GM18508 (cell line): ENCODE measurements around the gene TRMT2A.

Experiments
- ATAC-seq: cut with Tn5 transposase; IDR thresholded peaks from one replicate; pipeline ENCODE4 v1.9.1; 2021; ENCODE audit warnings: moderate number of reproducible peaks; ENCODE audit not compliant: insufficient read depth, unreplicated experiment

TRMT2A gene

GRCh38 chr22:20149257-20150250 is 32.5 kb upstream of the TRMT2A start:
- no peak for ATAC-seq

- no peak for ATAC-seq
These were observed 31.4 kb upstream of the TRMT2A start for GRCh38 chr22:20148414-20148813.

DNA sequence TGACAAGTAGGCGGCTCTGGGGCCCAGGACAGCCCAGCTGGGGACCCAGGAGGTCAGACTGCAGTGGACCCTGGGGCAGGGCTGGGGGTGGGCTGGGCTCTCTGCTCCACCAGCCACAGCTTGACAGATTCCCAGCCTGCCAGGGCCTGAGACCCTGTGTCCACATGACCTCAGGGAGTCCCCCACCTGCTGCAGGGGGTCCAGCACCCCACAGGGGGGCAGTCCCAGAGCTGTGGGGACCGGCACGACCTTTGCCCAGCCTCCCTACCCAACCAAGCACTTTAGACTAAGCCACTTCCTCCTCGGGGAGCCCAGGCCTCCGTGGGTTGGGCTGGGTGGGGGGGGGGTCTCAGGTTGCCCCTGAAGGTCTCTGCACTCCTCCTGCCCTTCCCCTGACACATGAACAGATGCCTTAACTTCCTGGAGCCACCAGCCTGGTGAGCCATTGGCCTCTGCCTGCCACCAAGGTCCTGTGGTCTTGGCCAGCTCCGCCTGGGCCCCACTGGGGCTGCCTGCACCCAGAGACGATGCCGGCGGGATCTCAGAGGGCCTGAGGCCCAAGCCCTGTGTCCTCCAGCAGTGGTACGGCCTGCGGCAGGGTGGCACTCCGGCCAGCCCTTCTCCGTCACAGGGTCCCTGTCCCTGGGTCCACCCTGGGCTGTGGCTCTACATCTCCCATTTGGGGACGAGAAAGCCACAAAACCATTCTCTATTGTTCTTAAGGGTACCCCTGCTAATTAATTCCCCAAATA is 30.4 kb upstream of the TRMT2A start:
- ATAC-seq = no peak

DNA sequence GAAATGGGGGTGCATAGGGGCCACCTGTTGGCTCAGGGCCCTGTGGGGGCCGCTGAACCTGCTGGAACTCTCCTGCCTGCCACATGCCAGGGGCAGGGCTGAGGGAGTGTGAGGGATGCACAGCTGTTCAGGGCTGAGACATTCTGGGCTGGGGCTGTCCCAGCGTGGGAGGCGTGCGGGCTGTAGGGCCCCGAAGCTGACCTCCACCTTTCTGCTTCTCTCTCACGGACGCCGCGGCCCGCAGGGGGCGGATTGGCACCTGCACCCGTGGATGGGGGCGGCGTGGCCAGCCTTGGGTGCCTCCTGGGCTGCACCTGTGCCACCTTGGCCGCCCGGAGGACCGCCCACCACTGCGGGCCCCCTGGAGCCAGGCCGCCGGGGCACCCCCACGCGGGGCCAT is 29.8 kb upstream of the TRMT2A start:
- no peak for ATAC-seq

DNA sequence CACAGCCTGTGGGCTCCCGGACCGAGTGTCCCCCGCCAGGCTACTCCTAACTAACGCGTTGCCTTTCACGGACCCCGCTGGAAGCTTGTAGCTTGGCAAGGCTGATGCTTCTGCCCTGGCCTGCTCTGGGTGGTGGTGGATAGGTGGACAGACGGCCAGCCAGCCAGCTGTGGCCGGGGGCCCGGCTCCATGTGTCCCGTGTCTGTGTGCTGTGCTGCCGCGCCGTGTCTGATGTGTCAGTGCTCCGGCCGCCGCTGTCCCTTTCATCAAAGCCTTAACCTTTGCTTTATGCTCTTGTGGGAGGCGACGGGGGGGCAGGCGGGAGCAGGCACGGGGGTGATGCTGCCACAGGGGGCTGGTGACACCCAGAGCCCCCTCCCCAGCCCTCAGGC is 28.8 kb upstream of the TRMT2A start:
- ATAC-seq = no peak

DNA sequence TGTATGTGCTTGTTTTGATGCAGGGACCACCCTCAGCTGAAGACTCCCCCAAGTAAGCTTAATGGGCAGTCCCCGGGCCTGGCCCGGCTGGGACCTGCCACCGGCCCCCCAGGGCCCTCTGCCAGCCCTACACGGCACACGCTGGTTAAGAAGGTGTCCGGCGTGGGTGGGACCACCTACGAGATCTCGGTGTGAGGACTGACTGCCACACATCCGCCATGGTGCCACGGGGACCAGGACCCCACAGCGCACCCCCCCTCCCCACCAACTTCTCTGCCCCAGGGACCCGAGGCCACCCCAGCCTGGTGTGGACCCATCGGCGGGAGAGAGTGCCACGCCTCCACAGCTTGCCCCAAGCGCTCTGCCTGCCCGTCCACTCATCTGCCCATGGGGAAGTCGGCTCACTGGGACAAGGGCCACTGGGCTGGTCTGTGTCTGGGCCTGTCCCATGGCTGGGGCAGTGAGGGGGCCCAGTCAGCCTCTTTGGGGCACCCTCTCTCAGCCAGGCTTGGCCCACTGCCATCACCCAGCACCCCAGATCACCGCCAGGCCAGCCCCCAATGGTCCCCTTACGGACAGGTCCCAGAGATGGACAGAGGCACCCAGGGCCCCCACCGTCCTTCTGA is 28.3 kb upstream of the TRMT2A start:
- no peak for ATAC-seq

GRCh38 chr22:20143883-20144665 is 27.0 kb upstream of the TRMT2A start:
- no peak for ATAC-seq

DNA sequence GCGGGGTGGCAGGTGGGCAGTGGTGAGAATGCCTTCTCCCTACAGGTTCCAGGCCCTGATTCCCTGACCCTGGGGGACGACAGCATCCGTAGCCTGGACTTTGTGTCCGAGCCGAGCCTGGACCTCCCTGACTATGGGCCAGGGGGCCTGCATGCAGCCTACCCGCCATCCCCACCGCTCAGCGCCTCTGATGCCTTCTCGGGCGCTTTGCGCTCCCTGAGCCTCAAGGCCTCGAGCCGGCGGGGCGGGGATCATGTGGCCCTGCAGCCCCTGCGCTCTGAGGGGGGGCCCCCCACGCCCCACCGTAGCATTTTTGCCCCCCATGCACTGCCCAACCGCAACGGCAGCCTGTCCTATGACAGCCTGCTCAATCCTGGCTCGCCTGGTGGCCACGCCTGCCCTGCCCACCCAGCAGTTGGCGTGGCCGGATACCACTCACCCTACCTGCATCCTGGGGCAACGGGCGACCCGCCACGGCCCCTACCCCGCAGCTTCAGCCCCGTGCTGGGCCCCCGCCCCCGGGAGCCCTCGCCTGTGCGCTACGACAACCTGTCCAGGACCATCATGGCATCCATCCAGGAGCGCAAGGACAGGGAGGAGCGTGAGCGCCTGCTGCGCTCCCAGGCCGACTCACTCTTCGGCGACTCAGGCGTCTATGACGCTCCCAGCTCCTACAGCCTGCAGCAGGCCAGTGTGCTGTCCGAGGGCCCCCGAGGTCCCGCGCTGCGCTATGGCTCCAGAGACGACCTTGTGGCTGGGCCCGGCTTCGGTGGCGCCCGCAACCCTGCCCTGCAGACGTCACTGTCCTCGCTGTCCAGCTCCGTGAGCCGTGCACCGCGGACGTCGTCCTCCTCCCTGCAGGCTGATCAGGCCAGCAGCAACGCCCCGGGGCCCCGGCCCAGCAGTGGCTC is 25.9 kb upstream of the TRMT2A start:
- no peak for ATAC-seq

DNA sequence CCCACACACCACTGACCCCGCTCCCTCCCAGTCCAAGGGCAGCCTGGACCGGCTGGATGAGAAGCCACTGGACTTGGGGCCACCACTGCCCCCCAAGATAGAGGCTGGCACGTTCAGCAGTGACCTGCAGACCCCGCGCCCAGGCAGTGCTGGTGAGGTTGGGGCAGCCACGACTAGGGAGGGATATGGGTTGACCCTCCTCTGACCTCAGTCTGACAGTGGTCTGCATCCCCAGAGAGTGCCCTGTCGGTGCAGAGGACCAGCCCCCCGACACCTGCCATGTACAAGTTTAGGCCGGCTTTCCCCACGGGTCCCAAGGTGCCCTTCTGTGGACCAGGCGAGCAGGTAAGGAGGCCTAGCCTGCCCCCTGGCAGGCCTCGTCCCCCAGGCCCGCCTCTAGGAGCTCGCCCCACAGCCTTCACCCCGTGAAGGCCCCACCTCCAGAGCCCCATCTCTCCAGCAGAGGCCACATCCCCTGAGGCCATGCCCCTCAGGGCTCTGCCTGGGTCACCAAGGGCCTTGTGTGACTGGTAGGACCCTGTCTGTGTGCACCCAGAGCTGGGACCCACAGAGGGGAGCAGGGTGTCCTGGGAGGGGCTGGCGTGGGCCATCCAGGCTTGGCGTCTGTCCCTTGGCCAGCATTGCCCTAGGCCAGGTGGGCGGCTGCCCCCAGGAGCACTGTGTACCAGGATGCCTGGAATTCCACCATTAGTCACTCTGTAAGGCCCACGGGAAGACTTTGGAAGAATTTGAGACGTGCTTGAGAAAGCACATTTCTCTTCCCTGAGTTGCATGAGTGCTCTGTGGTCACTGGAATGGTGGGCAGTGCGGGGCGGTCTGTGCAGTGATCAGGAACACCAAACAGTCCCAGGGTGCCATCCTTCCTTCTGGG is 24.4 kb upstream of the TRMT2A start:
- no peak for ATAC-seq

DNA sequence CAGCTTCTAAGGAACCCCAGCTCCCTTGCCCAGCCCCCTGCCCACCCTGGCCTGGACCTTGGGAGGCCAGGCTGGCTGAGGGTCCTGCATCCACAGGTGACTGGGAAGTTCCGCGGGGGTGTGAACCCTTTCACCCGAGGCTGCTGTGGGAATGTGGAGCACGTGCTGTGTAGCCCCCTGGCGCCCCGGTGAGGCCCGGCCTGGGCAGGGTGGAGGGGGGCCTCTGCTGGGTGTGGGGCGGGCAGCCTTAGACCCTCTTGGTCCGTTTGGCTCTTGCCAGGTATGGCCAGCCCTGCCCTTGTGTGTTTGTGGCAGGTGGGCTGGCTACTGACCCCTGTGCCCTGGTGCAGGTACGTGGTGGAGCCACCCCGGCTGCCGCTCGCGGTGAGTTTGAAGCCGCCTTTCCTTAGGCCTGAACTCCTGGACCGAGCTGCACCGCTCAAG is 23.5 kb upstream of the TRMT2A start:
- no peak for ATAC-seq

DNA sequence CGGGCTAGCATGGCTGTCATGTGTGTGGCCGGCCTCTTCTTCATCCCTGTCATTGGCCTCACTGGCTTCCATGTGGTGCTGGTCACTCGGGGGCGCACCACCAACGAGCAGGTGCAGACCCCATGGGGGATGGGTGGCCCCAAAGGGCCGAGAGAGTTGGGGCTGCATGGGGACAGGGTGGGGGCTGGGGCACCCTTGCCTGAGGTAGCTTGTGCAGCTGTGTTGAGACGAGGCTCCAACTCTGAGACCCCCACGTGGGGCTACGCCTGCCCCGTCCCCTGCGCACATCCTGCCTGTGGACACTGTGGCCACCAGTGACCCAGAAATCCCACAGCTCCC is 23.1 kb upstream of the TRMT2A start:
- no peak for ATAC-seq

DNA sequence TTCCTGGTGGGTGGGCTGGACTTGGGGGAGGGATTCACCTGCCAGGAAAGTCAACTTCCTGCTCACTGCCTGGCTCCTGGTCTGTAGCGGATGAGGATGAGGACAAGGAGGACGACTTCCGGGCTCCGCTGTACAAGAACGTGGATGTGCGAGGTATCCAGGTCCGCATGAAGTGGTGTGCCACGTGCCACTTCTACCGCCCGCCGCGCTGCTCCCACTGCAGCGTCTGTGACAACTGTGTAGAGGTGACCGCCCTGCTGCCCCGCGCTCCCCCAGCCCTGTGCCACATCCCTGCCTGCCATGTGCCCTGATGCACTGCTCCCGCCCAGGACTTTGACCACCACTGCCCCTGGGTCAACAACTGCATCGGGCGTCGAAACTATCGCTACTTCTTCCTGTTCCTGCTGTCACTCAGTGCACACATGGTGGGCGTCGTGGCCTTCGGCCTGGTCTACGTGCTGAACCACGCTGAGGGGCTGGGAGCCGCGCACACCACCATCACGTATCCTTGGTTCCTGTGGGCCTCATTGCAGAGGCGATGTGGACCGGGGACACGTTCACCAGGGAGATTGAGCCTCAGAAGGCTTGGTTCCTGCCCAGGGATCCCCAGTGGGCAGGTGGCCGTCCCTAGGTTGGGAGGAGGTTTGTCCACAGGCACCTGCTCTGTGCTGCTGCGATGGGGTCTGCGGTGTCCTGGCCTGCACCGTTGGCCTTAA is 22.5 kb upstream of the TRMT2A start:
- no peak for ATAC-seq

DNA sequence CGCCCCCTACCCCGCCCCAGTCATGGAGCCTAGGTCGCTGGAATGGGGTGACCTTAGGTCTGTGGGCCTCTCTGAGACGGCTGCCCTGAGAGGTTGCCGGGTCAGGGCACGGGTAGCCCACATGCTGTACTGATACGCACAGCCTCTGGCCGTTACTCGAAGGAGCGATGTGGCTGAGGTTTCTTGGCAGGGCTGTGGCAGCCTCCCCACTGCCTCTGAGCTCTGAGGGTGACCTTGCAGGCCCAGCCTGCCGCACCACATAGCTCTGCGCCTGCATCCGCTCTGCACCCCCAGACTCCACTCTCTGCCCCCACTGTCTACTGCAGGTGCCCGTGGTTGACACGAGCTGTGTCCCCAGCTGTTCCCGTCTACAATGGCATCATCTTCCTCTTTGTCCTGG is 21.8 kb upstream of the TRMT2A start:
- ATAC-seq = no peak

DNA sequence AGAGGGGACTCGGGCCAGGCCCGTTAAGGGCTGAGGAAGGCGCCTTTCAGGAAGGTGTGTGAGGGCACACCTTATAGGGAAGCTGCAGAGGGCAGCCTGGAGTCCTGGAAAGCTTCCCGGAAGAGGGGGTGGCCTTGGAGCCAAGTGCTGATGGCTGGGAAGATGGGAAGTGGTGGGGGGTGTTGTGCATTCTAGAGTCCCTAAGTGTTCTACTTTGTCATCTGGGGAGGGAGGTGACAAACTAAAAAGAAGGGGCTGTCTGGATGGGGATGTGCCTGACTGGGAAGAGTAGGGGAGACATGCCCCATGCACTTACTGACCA is 21.4 kb upstream of the TRMT2A start:
- no peak for ATAC-seq

DNA sequence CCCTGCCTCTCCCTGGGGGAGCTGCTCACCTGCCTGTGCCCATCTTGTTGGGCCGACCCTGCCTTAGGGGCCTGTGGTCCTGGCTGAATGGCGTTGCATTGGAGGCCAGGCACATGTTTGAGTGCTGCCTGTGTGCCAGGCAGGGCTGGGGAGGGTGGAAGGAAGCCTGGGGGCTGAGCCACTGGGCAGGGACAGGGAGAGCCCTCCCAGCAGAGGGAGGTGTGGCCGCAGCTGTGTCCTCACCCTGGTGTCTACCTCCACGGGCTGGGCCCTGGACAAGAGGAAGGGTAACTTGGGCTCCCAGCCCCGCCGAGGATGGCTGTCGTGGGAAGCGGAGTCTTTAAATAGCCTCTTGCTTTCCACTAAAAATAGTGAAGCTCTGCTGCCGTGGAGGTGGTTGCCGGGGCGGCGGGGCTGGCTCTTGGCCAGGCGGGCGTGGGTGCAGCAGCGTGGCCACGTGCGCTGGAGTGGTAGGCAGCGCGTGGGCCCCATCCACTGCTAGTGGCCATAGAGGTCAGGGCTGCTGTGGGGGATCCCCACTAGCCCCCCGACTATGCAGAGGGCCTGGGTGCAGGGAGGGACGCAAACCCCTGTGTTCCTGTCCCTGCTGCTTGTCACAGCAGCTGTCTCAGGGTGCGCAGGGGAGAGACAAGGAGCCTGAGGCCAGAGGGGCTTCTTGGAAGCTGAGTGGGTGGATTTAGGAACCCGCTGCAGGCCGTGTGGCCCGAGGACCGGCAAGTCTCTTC is 20.8 kb upstream of the TRMT2A start:
- no peak for ATAC-seq

DNA sequence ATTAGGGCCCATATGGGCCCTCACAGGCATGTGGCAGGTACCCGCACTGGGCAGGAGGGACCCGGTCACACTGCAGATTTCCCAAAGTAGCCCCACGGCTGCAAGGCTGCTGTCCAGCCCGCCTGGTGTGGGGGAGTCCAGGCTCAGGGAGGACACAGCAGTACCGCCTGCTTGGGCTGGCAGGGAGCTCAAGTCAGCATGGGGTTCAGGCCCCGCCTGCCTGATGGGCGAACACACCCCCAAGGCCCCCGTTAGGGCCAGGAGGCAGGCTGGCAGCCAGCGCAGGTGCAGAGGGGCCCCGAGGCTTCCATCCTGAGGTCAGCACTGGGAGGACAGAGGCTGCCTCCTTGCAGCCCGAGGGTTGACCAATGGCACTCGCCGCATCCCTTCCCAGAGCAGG is 20.1 kb upstream of the TRMT2A start:
- no peak for ATAC-seq

GRCh38 chr22:20136603-20136873 is 19.5 kb upstream of the TRMT2A start:
- no peak for ATAC-seq
